Suppressor macrophage treated with lipopolysaccharide for 1 hour (primary cell): Measurements from ENCODE around the gene AMH.

Experiments
- DNase-seq, 3 donors: peaks; one replicate each; pipeline ENCODE4 v3.0.0-alpha.2; 2020 to 2022

AMH gene

GRCh38 chr19:2288818-2289713, 39.9 kb downstream of the AMH start:
- DNase-seq = no peak

- peak; percentile 77 to 82 (median 81) for DNase-seq
Measured at GRCh38 chr19:2289714-2290435, 40.8 kb downstream of the AMH start.

GRCh38 chr19:2290441-2291184, 41.5 kb downstream of the AMH start:
- peak in 1 of 3 donors; percentile 55 for DNase-seq

- DNase-seq = no peak
Measured at GRCh38 chr19:2291185-2291751, 42.1 kb downstream of the AMH start.

GRCh38 chr19:2294687-2295335, 45.7 kb downstream of the AMH start:
- peak in 1 of 3 donors; percentile 35 for DNase-seq

GRCh38 chr19:2296141-2296540, 47.0 kb downstream of the AMH start:
- no peak for DNase-seq

GRCh38 chr19:2300533-2300932, 51.4 kb downstream of the AMH start:
- DNase-seq = no peak
